ENCODE data around the gene HOGA1. TPM values are rescaled to one million over a fixed set of nuclear protein-coding genes. Genes with fewer than 3 reads are reported as not detected.

HOGA1 gene
- total and polyA plus RNA-seq, 4 donors = 21.7 to 31.4 (median 22.8) TPM

DNA sequence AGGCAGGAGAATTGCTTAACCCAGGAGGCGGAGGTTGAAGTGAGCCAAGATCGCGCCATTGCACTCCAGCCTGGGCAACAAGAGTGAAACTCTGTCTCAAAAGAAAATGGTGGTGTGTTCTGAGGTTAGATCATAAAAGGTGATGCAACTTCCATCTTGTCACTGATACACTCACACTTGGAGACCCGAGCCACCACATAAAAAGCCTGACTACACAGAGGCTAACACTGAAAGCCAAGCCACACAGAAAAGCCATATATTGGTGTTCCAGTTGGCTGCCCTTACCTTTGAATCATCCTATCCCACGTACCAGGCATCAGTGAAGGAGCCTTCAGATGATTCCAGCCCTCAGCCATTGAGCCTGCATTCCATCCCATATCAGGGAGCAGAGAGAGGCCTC, 45.1 kb downstream of the HOGA1 start:
- Histone ChIP-seq H3K9ac (ENCODE audit: low read depth in 1 of 2, low read length in 2 of 2) (no peak overlapping the region), H3K27ac (ENCODE audit: low read depth in 1 of 2, low read length in 2 of 2) (no peak overlapping the region), H3K4me3 (ENCODE audit: low read depth in 1 of 3, low read length in 3 of 3) (no peak overlapping the region), H3K9me3 (ENCODE audit: control insufficient read depth in 4 of 4, low read length in 3 of 4) (no peaks in the 10 kb centered on the region), H3K4me1 (ENCODE audit: control insufficient read depth in 4 of 4, insufficient read depth in 4 of 4, low read length in 3 of 4) (peaks cover 1 to 8% (median 6%) of the 10 kb centered on the region in 4 donors), H3K27me3 (ENCODE audit: control insufficient read depth in 4 of 4, insufficient read depth in 4 of 4, low read length in 3 of 4) (no peaks in the 10 kb centered on the region), H3K36me3 (ENCODE audit: control insufficient read depth in 4 of 4, insufficient read depth in 3 of 4, low read depth in 1 of 4, low read length in 3 of 4) (no peaks in the 10 kb centered on the region)
- TF ChIP-seq, protein P1, sequence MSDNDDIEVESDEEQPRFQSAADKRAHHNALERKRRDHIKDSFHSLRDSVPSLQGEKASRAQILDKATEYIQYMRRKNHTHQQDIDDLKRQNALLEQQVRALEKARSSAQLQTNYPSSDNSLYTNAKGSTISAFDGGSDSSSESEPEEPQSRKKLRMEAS (IDR thresholded peaks at IDR 0.05) = no peak
- TF ChIP-seq, protein P2, sequence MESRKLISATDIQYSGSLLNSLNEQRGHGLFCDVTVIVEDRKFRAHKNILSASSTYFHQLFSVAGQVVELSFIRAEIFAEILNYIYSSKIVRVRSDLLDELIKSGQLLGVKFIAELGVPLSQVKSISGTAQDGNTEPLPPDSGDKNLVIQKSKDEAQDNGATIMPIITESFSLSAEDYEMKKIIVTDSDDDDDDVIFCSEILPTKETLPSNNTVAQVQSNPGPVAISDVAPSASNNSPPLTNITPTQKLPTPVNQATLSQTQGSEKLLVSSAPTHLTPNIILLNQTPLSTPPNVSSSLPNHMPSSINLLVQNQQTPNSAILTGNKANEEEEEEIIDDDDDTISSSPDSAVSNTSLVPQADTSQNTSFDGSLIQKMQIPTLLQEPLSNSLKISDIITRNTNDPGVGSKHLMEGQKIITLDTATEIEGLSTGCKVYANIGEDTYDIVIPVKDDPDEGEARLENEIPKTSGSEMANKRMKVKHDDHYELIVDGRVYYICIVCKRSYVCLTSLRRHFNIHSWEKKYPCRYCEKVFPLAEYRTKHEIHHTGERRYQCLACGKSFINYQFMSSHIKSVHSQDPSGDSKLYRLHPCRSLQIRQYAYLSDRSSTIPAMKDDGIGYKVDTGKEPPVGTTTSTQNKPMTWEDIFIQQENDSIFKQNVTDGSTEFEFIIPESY (IDR thresholded peaks at IDR 0.05) = no peak
- WGBS = 95% methylated on average over 5 of the region's 5 CpGs
- DNase-seq (ENCODE audit: low spot score) = no peak

DNA sequence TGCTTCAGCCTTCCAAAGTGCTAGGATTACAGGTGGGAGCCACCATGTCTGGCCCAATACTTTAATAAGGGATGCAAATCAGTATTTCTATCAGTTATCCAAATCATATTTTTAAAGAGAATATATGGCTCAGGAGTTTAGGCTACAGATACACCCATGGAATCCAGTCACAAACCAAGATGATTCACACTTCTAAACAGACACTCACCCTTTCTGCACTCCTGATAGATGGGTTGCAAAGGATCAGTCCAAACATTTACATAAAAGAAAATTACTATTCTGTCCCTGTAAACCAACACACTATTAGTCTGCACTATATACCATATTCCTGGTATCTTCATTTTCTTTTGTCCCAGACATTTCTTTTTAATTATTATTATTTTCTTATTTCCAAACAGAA, 46.9 kb downstream of the HOGA1 start:
- no peaks in the 10 kb centered on the region for H3K36me3 ChIP-seq (ENCODE audit: control insufficient read depth in 4 of 4, insufficient read depth in 3 of 4, low read depth in 1 of 4, low read length in 3 of 4)
- no peak overlapping the region for H3K27ac ChIP-seq (ENCODE audit: low read depth in 1 of 2, low read length in 2 of 2)
- no peak overlapping the region for H3K9ac ChIP-seq (ENCODE audit: low read depth in 1 of 2, low read length in 2 of 2)
- no peaks in the 10 kb centered on the region for H3K27me3 ChIP-seq (ENCODE audit: control insufficient read depth in 4 of 4, insufficient read depth in 4 of 4, low read length in 3 of 4)
- no peaks in the 10 kb centered on the region for H3K9me3 ChIP-seq (ENCODE audit: control insufficient read depth in 4 of 4, low read length in 3 of 4)
- no peak overlapping the region for H3K4me3 ChIP-seq (ENCODE audit: low read depth in 1 of 3, low read length in 3 of 3)
- TF ChIP-seq YY1 (IDR thresholded peaks at IDR 0.05) = no peak
- no peak for TF ChIP-seq HNF4A (conservative IDR thresholded peaks at IDR 0.05)
- TF ChIP-seq, protein P3, sequence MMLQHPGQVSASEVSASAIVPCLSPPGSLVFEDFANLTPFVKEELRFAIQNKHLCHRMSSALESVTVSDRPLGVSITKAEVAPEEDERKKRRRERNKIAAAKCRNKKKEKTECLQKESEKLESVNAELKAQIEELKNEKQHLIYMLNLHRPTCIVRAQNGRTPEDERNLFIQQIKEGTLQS (IDR thresholded peaks at IDR 0.05) = no peak
- TF ChIP-seq RXRA (IDR thresholded peaks at IDR 0.05) = no peak
- TF ChIP-seq, protein P2 (IDR thresholded peaks at IDR 0.05) = no peak
- no peak for TF ChIP-seq FOXA1 (IDR thresholded peaks at IDR 0.05)
- no peak for TF ChIP-seq FOXA2 (IDR thresholded peaks at IDR 0.05)
- no peak for TF ChIP-seq TAF1 (conservative IDR thresholded peaks at IDR 0.05)
- TF ChIP-seq, protein P4, sequence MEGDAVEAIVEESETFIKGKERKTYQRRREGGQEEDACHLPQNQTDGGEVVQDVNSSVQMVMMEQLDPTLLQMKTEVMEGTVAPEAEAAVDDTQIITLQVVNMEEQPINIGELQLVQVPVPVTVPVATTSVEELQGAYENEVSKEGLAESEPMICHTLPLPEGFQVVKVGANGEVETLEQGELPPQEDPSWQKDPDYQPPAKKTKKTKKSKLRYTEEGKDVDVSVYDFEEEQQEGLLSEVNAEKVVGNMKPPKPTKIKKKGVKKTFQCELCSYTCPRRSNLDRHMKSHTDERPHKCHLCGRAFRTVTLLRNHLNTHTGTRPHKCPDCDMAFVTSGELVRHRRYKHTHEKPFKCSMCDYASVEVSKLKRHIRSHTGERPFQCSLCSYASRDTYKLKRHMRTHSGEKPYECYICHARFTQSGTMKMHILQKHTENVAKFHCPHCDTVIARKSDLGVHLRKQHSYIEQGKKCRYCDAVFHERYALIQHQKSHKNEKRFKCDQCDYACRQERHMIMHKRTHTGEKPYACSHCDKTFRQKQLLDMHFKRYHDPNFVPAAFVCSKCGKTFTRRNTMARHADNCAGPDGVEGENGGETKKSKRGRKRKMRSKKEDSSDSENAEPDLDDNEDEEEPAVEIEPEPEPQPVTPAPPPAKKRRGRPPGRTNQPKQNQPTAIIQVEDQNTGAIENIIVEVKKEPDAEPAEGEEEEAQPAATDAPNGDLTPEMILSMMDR (IDR thresholded peaks at IDR 0.05; ENCODE audit: low read depth, low read length, missing input control) = no peak
- TF ChIP-seq HNF4G (IDR thresholded peaks at IDR 0.05) = no peak
- TF ChIP-seq GABPA (IDR thresholded peaks at IDR 0.05 in 1 of 2, conservative IDR thresholded peaks at IDR 0.05 in 1 of 2) = no peak
- TF ChIP-seq RAD21 (IDR thresholded peaks at IDR 0.05) = no peak
- TF ChIP-seq JUND (IDR thresholded peaks at IDR 0.05) = no peak
- TF ChIP-seq, protein P5, sequence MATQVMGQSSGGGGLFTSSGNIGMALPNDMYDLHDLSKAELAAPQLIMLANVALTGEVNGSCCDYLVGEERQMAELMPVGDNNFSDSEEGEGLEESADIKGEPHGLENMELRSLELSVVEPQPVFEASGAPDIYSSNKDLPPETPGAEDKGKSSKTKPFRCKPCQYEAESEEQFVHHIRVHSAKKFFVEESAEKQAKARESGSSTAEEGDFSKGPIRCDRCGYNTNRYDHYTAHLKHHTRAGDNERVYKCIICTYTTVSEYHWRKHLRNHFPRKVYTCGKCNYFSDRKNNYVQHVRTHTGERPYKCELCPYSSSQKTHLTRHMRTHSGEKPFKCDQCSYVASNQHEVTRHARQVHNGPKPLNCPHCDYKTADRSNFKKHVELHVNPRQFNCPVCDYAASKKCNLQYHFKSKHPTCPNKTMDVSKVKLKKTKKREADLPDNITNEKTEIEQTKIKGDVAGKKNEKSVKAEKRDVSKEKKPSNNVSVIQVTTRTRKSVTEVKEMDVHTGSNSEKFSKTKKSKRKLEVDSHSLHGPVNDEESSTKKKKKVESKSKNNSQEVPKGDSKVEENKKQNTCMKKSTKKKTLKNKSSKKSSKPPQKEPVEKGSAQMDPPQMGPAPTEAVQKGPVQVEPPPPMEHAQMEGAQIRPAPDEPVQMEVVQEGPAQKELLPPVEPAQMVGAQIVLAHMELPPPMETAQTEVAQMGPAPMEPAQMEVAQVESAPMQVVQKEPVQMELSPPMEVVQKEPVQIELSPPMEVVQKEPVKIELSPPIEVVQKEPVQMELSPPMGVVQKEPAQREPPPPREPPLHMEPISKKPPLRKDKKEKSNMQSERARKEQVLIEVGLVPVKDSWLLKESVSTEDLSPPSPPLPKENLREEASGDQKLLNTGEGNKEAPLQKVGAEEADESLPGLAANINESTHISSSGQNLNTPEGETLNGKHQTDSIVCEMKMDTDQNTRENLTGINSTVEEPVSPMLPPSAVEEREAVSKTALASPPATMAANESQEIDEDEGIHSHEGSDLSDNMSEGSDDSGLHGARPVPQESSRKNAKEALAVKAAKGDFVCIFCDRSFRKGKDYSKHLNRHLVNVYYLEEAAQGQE (IDR thresholded peaks at IDR 0.05) = no peak
- no peak for TF ChIP-seq EGR1 (IDR thresholded peaks at IDR 0.05; ENCODE audit: low read depth in 2 of 2)
- TF ChIP-seq SP1 (IDR thresholded peaks at IDR 0.05) = no peak
- TF ChIP-seq, protein P1 (IDR thresholded peaks at IDR 0.05) = no peak
- no peak for TF ChIP-seq NR2F2 (IDR thresholded peaks at IDR 0.05)
- H3K4me1 ChIP-seq (ENCODE audit: control insufficient read depth in 4 of 4, insufficient read depth in 4 of 4, low read length in 3 of 4) = peaks cover 1 to 8% (median 6%) of the 10 kb centered on the region in 4 donors
- DNase-seq (ENCODE audit: low spot score) = no peak

Data from liver (tissue), 9 donors.